Keratinocyte (primary cell): ENCODE results near the gene CCRL2. TPM values are rescaled to one million over a fixed set of nuclear protein-coding genes. Genes with fewer than 3 reads are reported as not detected.

Source experiments
- DNase-seq: peaks from one replicate; pipeline ENCODE4 v3.0.0-alpha.2; 2011; ENCODE audit warnings: low read depth, missing footprints, low spot score
- FAIRE-seq: peaks from 2 replicates; lab custom pipeline; 2011; peaks lifted over from hg19 to GRCh38; lab: Jason Lieb, UNC
- H2AFZ ChIP-seq: 2 replicates; pipeline ENCODE4 v1.6.0; 2012; ENCODE audit warnings: low read length, control low read depth, inconsistent platforms; ENCODE audit not compliant: control insufficient read depth
- H3K27ac ChIP-seq: 2 replicates; pipeline ENCODE4 v1.5.1; 2011; ENCODE audit warnings: low read length; ENCODE audit not compliant: control insufficient read depth, insufficient read depth
- H3K27me3 ChIP-seq: 3 replicates; pipeline ENCODE4 v1.6.0; 2011; ENCODE audit warnings: low read length; ENCODE audit not compliant: control insufficient read depth, insufficient read depth; ENCODE audit errors: extremely low read depth
- H3K36me3 ChIP-seq, 2 experiments: 2 replicates in 1 of 2; 3 replicates in 1 of 2; pipeline ENCODE4 v1.5.1; 2011; ENCODE audit warnings: low read length in 2 of 2, mild to moderate bottlenecking in 1 of 2; ENCODE audit not compliant: control insufficient read depth in 2 of 2, insufficient read depth in 2 of 2; ENCODE audit errors: extremely low read depth in 1 of 2
- H3K4me1 ChIP-seq: 3 replicates; pipeline ENCODE4 v1.5.1; 2011; ENCODE audit warnings: low read length; ENCODE audit not compliant: control insufficient read depth, insufficient read depth; ENCODE audit errors: extremely low read depth
- H3K4me2 ChIP-seq: 3 replicates; pipeline ENCODE4 v1.6.0; 2011; ENCODE audit warnings: low read depth, low read length; ENCODE audit not compliant: control insufficient read depth, insufficient read depth; ENCODE audit errors: extremely low read depth
- H3K4me3 ChIP-seq, 3 experiments: fragments of 200-600 bp in 1 of 3; sonication (generic) in 1 of 3; 2 replicates in 2 of 3; 3 replicates in 1 of 3; pipeline ENCODE4 v1.5.1; 2011 to 2016; ENCODE audit warnings: low read length in 3 of 3, mild to moderate bottlenecking in 3 of 3, control low read depth in 2 of 3, inconsistent platforms in 1 of 3, low read depth in 1 of 3, mixed read lengths in 1 of 3, mixed run types in 1 of 3, moderate library complexity in 1 of 3; ENCODE audit not compliant: control insufficient read depth in 2 of 3, insufficient read depth in 2 of 3; ENCODE audit errors: extremely low read depth in 1 of 3
- H3K79me2 ChIP-seq: 2 replicates; pipeline ENCODE4 v1.6.0; 2012; ENCODE audit warnings: low read length; ENCODE audit not compliant: control insufficient read depth, insufficient read depth
- H3K9ac ChIP-seq: 3 replicates; pipeline ENCODE4 v1.6.0; 2011; ENCODE audit warnings: low read length; ENCODE audit not compliant: control insufficient read depth, insufficient read depth; ENCODE audit errors: extremely low read depth
- H3K9me1 ChIP-seq: 3 replicates; pipeline ENCODE4 v1.6.0; 2011; ENCODE audit warnings: low read length; ENCODE audit not compliant: control insufficient read depth, insufficient read depth; ENCODE audit errors: extremely low read depth
- H3K9me3 ChIP-seq: 2 replicates; pipeline ENCODE4 v1.5.1; 2012; ENCODE audit warnings: low read depth, low read length; ENCODE audit not compliant: control insufficient read depth
- H4K20me1 ChIP-seq: 3 replicates; pipeline ENCODE4 v1.6.0; 2011; ENCODE audit warnings: low read length; ENCODE audit not compliant: control insufficient read depth, insufficient read depth; ENCODE audit errors: extremely low read depth
- CTCF ChIP-seq, 3 experiments: IDR thresholded peaks in 1 of 3; conservative IDR thresholded peaks in 1 of 3; optimal IDR thresholded peaks in 1 of 3; 2 replicates in 2 of 3; 3 replicates in 1 of 3; pipeline versions ENCODE3 to v1.5.1; 2011; ENCODE audit warnings: low read length in 3 of 3, mild to moderate bottlenecking in 3 of 3, moderate library complexity in 2 of 3, control low read depth in 1 of 3, inconsistent platforms in 1 of 3; ENCODE audit not compliant: insufficient read depth in 2 of 3; ENCODE audit errors: extremely low read depth in 1 of 3
- EZH2 ChIP-seq: IDR thresholded peaks from one replicate; pipeline ENCODE4 v1.6.1; 2012; ENCODE audit warnings: inconsistent platforms, mild to moderate bottlenecking, low read length, moderate library complexity
- dilution Hi-C: fragments of 300-500 bp; cut with MboI; formaldehyde crosslinking; loops from one replicate; pipeline ENCODE4 v1.7.0; 2020; ENCODE audit warnings: low sequenced_read_pairs; ENCODE audit not compliant: extremely low pct_ligation_motif_present
- polyA plus RNA-seq, 5 experiments: library from polyadenylated mRNA; depleted of rRNA in 3 of 5; stranded (reverse) in 3 of 5; stranded (forward) in 1 of 5; unstranded in 1 of 5; fragments of >200 nt; gene quantifications; 1 replicate in 1 of 5; 2 replicates in 3 of 5; 3 replicates in 1 of 5; pipeline versions ENCODE4 v1.2.1 to v1.2.3, GENCODE V29; 2011 to 2012; ENCODE audit warnings: missing spikeins in 2 of 5, low read depth in 1 of 5, low replicate concordance in 1 of 5

CCRL2 gene
- polyA plus RNA-seq, 1 donor (not counting 4 experiments of a cell fraction or from before 2014, with no cell fraction given): not detected

- Histone ChIP-seq H2AFZ (no peak overlapping the region), H3K27me3 (no peaks in the 10 kb centered on the region), H4K20me1 (no peaks in the 10 kb centered on the region), H3K4me3 (no peak overlapping the region), H3K4me1 (no peaks in the 10 kb centered on the region), H3K79me2 (no peaks in the 10 kb centered on the region), H3K9ac (no peak overlapping the region), H3K4me2 (no peak overlapping the region), H3K9me3 (no peaks in the 10 kb centered on the region), H3K27ac (no peak overlapping the region), H3K36me3 (no peaks in the 10 kb centered on the region), H3K9me1 (no peaks in the 10 kb centered on the region)
- no peak for FAIRE-seq
- dilution Hi-C loops: no loop called here
- DNase-seq: no peak
- TF ChIP-seq EZH2: no peak
- no peak for TF ChIP-seq CTCF (optimal IDR thresholded peaks at IDR 0.05 in 1 of 3, IDR thresholded peaks at IDR 0.05 in 1 of 3, conservative IDR thresholded peaks at IDR 0.05 in 1 of 3; ENCODE audit: extremely low read depth in 1 of 3, insufficient read depth in 2 of 3, low read length in 3 of 3)
These were observed 7.7 kb downstream of the CCRL2 start for GRCh38 chr3:46414739-46415138.

GRCh38 chr3:46416125-46416810 is 9.2 kb downstream of the CCRL2 start:
- H3K4me3 ChIP-seq: no peak overlapping the region

More at GRCh38 chr3:46416125-46416810, 9.2 kb downstream of the CCRL2 start:
- no peaks in the 10 kb centered on the region for H3K9me3 ChIP-seq
- no peak overlapping the region for H3K9ac ChIP-seq
- dilution Hi-C loops: no loop called here
- H3K79me2 ChIP-seq: no peaks in the 10 kb centered on the region
- H3K4me2 ChIP-seq: no peak overlapping the region
- no peak for FAIRE-seq
- H3K36me3 ChIP-seq: no peaks in the 10 kb centered on the region
- DNase-seq: no peak
- H3K27me3 ChIP-seq: no peaks in the 10 kb centered on the region
- H4K20me1 ChIP-seq: no peaks in the 10 kb centered on the region
- no peak overlapping the region for H2AFZ ChIP-seq
- no peaks in the 10 kb centered on the region for H3K4me1 ChIP-seq
- H3K9me1 ChIP-seq: no peaks in the 10 kb centered on the region
- TF ChIP-seq CTCF (optimal IDR thresholded peaks at IDR 0.05 in 1 of 3, IDR thresholded peaks at IDR 0.05 in 1 of 3, conservative IDR thresholded peaks at IDR 0.05 in 1 of 3; ENCODE audit: extremely low read depth in 1 of 3, insufficient read depth in 2 of 3, low read length in 3 of 3) (no peak), EZH2 (no peak)
- H3K27ac ChIP-seq: no peak overlapping the region
